GM21528 (cell line): ENCODE results near the gene C3orf49.

Experiments
- ATAC-seq: cut with Tn5 transposase; IDR thresholded peaks from one replicate; pipeline ENCODE4 v1.9.1; 2021; ENCODE audit warnings: mild to moderate bottlenecking, moderate library complexity; ENCODE audit not compliant: unreplicated experiment, low FRiP score

Gene C3orf49

GRCh38 chr3:63878394-63879060, 59.4 kb downstream of the C3orf49 start:
- ATAC-seq: no peak

GRCh38 chr3:63880653-63881052, 61.6 kb downstream of the C3orf49 start:
- no peak for ATAC-seq

DNA sequence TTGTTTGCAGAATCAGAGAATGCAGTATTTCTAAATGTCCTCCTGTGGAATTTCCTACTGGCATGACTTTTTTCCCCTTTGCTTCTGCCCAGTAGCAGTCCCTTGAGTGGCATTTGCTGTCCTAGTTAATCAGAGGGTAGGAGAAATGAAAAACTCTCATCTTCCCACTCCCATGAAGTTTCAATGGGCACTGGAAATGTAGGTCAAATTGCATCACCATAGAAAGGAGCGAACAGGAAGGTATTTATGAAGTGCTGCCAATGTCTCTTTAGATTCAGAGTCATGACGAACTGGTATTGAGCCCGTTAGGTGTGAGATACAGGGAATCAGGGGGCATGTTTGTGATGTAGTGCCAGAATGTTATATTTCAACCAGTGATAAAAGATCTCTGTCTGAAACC, 67.8 kb downstream of the C3orf49 start:
- no peak for ATAC-seq

GRCh38 chr3:63891518-63891917, 72.4 kb downstream of the C3orf49 start:
- ATAC-seq: no peak

DNA sequence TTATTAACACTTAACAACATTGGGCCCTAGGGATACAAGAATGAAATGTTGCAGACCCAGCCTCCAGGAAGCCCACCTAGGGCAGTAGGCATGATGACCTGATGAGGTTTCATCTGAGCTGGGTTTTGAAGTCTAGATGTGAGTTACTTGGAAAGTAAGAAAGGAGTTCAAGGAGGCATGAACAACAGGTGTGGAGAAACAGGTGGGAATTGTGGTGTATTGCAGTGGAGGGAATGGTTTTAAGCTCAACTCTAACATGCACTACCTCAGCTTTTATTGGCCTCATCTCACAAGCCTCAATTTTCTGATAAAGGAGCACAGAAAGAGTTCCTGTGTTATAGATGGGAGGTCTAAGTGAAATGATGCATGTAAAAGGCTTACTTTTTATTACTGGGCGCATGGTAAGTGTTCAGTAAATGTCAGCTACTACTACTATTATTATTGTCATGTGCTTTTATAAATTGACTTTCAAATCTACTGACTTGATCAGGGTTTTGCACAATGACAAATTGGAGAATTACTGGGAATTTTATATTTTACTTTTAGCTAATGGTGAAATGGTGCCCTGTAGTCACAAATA, 73.8 kb downstream of the C3orf49 start:
- ATAC-seq: no peak

GRCh38 chr3:63895422-63896189, 76.5 kb downstream of the C3orf49 start:
- ATAC-seq: no peak

DNA sequence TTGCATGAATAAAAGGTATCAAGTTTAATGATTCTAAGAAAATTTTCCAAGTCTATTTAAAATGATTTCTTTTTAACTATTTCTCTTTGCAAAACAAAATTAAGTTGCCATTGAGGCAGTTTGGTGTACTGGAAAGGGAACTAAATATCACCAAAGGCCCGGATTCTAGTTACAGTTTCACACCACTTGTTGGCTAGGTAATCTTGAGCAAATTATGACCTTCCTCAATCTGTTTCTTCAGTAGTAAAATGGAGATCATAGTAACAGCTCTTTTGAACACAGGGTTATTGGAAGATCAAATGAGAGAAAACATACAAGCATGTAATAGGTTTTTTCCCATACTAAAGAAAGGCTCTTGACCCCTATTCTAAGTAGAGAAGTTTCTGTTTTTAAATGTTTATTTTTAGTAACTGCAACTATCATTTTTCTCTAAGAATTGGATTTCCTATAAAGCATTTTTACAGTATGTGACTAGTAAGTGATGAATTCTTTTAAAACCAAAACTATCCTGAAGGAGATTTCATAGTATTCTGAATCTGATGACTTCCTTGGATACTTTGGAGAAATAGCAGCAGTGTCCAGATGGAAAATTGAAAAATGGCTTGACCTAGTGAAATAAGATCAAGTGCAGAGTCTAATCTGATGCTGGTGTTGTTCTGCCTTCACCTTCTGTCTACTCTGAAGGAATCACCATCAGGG, 77.4 kb downstream of the C3orf49 start:
- ATAC-seq: peak; percentile 75
